CD4-positive, alpha-beta T cell treated with Interleukin-17A for 4 hours (primary cell): Measurements from ENCODE around the gene VENTX.

Experiments
- DNase-seq: peaks from one replicate; pipeline ENCODE4 v3.0.0-alpha.2; 2020; ENCODE audit warnings: mixed read lengths

Gene VENTX

GRCh38 chr10:133238466-133238804 lies 780 bp downstream of the VENTX start:
- no peak for DNase-seq

- no peak for DNase-seq
These were observed 2.3 kb downstream of the VENTX start for GRCh38 chr10:133239990-133240389.

GRCh38 chr10:133241501-133242205 lies 4.0 kb downstream of the VENTX start:
- peak; percentile 22 for DNase-seq

- no peak for DNase-seq
These were observed 5.1 kb downstream of the VENTX start for GRCh38 chr10:133242611-133243356.

GRCh38 chr10:133243593-133243992 lies 5.9 kb downstream of the VENTX start:
- no peak for DNase-seq

GRCh38 chr10:133245439-133246235 lies 8.0 kb downstream of the VENTX start:
- no peak for DNase-seq

GRCh38 chr10:133246236-133246626 lies 8.6 kb downstream of the VENTX start:
- no peak for DNase-seq

GRCh38 chr10:133247681-133248333 lies 10.2 kb downstream of the VENTX start:
- no peak for DNase-seq

- no peak for DNase-seq
These were observed 10.7 kb downstream of the VENTX start for GRCh38 chr10:133248334-133248715.

- DNase-seq, result no peak
These were observed 11.6 kb downstream of the VENTX start for GRCh38 chr10:133249094-133249780.

- DNase-seq, result no peak
These were observed 12.5 kb downstream of the VENTX start for GRCh38 chr10:133249975-133250754.

GRCh38 chr10:133251388-133252222 lies 13.9 kb downstream of the VENTX start:
- no peak for DNase-seq

GRCh38 chr10:133252223-133252552 lies 14.5 kb downstream of the VENTX start:
- DNase-seq, result no peak

- DNase-seq, result no peak
These were observed 15.8 kb downstream of the VENTX start for GRCh38 chr10:133253361-133253955.

- DNase-seq, result no peak
These were observed 16.9 kb downstream of the VENTX start for GRCh38 chr10:133254421-133255120.

GRCh38 chr10:133255323-133255722 lies 17.7 kb downstream of the VENTX start:
- DNase-seq, result no peak

GRCh38 chr10:133257489-133258065 lies 19.9 kb downstream of the VENTX start:
- peak; percentile 61 for DNase-seq

- peak; percentile 63 for DNase-seq
These were observed 20.6 kb downstream of the VENTX start for GRCh38 chr10:133258066-133258817.
